HepG2 (cell line): ENCODE results near the gene COASY. TPM values are rescaled to one million over a fixed set of nuclear protein-coding genes. Genes with fewer than 3 reads are reported as not detected.
A peak's percentile ranks its signal among the peaks of the same experiment; 100 is the strongest.

Source experiments
- AGO2 ChIP-seq: fragments of 200-400 bp; formaldehyde crosslinking; optimal IDR thresholded peaks from 2 replicates; pipeline ENCODE3; 2017; ENCODE audit warnings: mild to moderate bottlenecking, low read depth, low read length, moderate library complexity
- CBX5 ChIP-seq: sonication (generic); formaldehyde crosslinking; IDR thresholded peaks from 2 replicates; pipeline ENCODE4 v1.4.0; 2020; ENCODE audit warnings: missing genetic modification reagents, borderline replicate concordance
- CEBPB ChIP-seq: IDR thresholded peaks from 2 replicates; pipeline ENCODE4 v1.6.1; 2011; ENCODE audit warnings: low read depth, low read length, improper control_type of control experiment, borderline replicate concordance
- FLYWCH1 ChIP-seq: sonication (generic); formaldehyde crosslinking; IDR thresholded peaks from 2 replicates; pipeline ENCODE4 v1.8.1; 2023; ENCODE audit warnings: mild to moderate bottlenecking, missing genetic modification reagents
- HDAC2 ChIP-seq: sonication (generic); formaldehyde crosslinking; IDR thresholded peaks from 2 replicates; pipeline ENCODE4 v1.4.0; 2020; ENCODE audit warnings: missing genetic modification reagents
- HIVEP1 ChIP-seq: sonication (generic); formaldehyde crosslinking; IDR thresholded peaks from 2 replicates; pipeline ENCODE4 v1.4.0; 2020; ENCODE audit warnings: mild to moderate bottlenecking, missing genetic modification reagents
- HOXA9 ChIP-seq: sonication (generic); formaldehyde crosslinking; IDR thresholded peaks from 2 replicates; pipeline ENCODE4 v1.8.1; 2022; ENCODE audit warnings: missing genetic modification reagents, mild to moderate bottlenecking, moderate library complexity, borderline replicate concordance
- JDP2 ChIP-seq: sonication (generic); formaldehyde crosslinking; IDR thresholded peaks from 2 replicates; pipeline ENCODE4 v1.8.1; 2022; ENCODE audit warnings: missing genetic modification reagents, borderline replicate concordance
- NCOR1 ChIP-seq: fragments of 200-600 bp; sonication (generic); IDR thresholded peaks from 2 replicates; pipeline ENCODE4 v1.7.0; 2017; ENCODE audit warnings: antibody characterized with exemption, low read length, borderline replicate concordance
- NFIC ChIP-seq: IDR thresholded peaks from 2 replicates; pipeline ENCODE4 v1.6.1; 2012; ENCODE audit warnings: mild to moderate bottlenecking, low read length, inconsistent platforms
- NRL ChIP-seq: sonication (generic); formaldehyde crosslinking; IDR thresholded peaks from 2 replicates; pipeline ENCODE4 v1.5.0; 2020; ENCODE audit warnings: missing genetic modification reagents, mild to moderate bottlenecking, moderate library complexity, borderline replicate concordance
- PAF1 ChIP-seq: IDR thresholded peaks from 2 replicates; pipeline ENCODE4 v1.6.1; 2016; ENCODE audit warnings: missing genetic modification reagents, missing compliant biosample characterization
- PHF5A ChIP-seq: IDR thresholded peaks from one replicate; pipeline ENCODE4 v1.6.1; 2018; ENCODE audit warnings: low read depth, missing genetic modification reagents; ENCODE audit not compliant: unreplicated experiment
- PRPF4 ChIP-seq: fragments of 200-400 bp; formaldehyde crosslinking; IDR thresholded peaks from 2 replicates; pipeline ENCODE4 v1.6.1; 2016; ENCODE audit warnings: low read length, low read depth; ENCODE audit not compliant: poor library complexity, severe bottlenecking
- RBM22 ChIP-seq: fragments of 200-400 bp; formaldehyde crosslinking; optimal IDR thresholded peaks from 2 replicates; pipeline ENCODE3; 2017; ENCODE audit warnings: mild to moderate bottlenecking, low read length, moderate library complexity
- RFX3 ChIP-seq: IDR thresholded peaks from 2 replicates; pipeline ENCODE4 v1.6.1; 2016; ENCODE audit warnings: missing biosample characterization, missing genetic modification reagents
- SRY ChIP-seq: sonication (generic); formaldehyde crosslinking; IDR thresholded peaks from 2 replicates; pipeline ENCODE4 v1.8.0; 2022; ENCODE audit warnings: mild to moderate bottlenecking, missing genetic modification reagents
- TBL1XR1 ChIP-seq: fragments of 150-350 bp; IDR thresholded peaks from 2 replicates; pipeline ENCODE4 v1.6.1; 2014; ENCODE audit warnings: borderline replicate concordance, low read length; ENCODE audit not compliant: partially characterized antibody
- TFDP1 ChIP-seq: IDR thresholded peaks from 2 replicates; pipeline ENCODE4 v1.6.1; 2016; ENCODE audit warnings: missing compliant biosample characterization, missing genetic modification reagents, borderline replicate concordance
- ZBTB1 ChIP-seq: sonication (generic); formaldehyde crosslinking; IDR thresholded peaks from 2 replicates; pipeline ENCODE4 v1.4.0; 2020; ENCODE audit warnings: missing genetic modification reagents, borderline replicate concordance
- ZBTB38 ChIP-seq: sonication (generic); formaldehyde crosslinking; IDR thresholded peaks from 2 replicates; pipeline ENCODE4 v1.5.1; 2020; ENCODE audit warnings: mild to moderate bottlenecking, missing genetic modification reagents
- ZFAT ChIP-seq: sonication (generic); formaldehyde crosslinking; conservative IDR thresholded peaks from 2 replicates; pipeline ENCODE4 v1.8.1; 2023; ENCODE audit warnings: missing genetic modification reagents, inconsistent platforms
- ZFP41 ChIP-seq: sonication (generic); formaldehyde crosslinking; IDR thresholded peaks from 2 replicates; pipeline ENCODE4 v1.4.0; 2020; ENCODE audit warnings: mild to moderate bottlenecking, missing genetic modification reagents, borderline replicate concordance
- ZMYM2 ChIP-seq: sonication (generic); formaldehyde crosslinking; IDR thresholded peaks from 2 replicates; pipeline ENCODE4 v1.8.0; 2022; ENCODE audit warnings: mild to moderate bottlenecking, missing genetic modification reagents
- ZNF235 ChIP-seq: sonication (generic); formaldehyde crosslinking; IDR thresholded peaks from 2 replicates; pipeline ENCODE4 v1.8.1; 2023; ENCODE audit warnings: mild to moderate bottlenecking, missing genetic modification reagents, borderline replicate concordance
- ZNF263 ChIP-seq: sonication (generic); formaldehyde crosslinking; IDR thresholded peaks from 2 replicates; pipeline ENCODE4 v1.4.0; 2020; ENCODE audit warnings: missing genetic modification reagents
- ZNF326 ChIP-seq: sonication (generic); formaldehyde crosslinking; IDR thresholded peaks from 2 replicates; pipeline ENCODE4 v1.4.0; 2020; ENCODE audit warnings: missing genetic modification reagents, borderline replicate concordance
- ZNF549 ChIP-seq: sonication (generic); formaldehyde crosslinking; IDR thresholded peaks from 2 replicates; pipeline ENCODE4 v1.5.0; 2020; ENCODE audit warnings: missing genetic modification reagents
- ZNF572 ChIP-seq: sonication (generic); formaldehyde crosslinking; IDR thresholded peaks from 2 replicates; pipeline ENCODE4 v1.5.1; 2020; ENCODE audit warnings: mild to moderate bottlenecking, missing genetic modification reagents
- ZNF644 ChIP-seq: IDR thresholded peaks from 2 replicates; pipeline ENCODE4 v1.6.1; 2016; ENCODE audit warnings: low read depth
- ZNF75D ChIP-seq: sonication (generic); formaldehyde crosslinking; IDR thresholded peaks from 2 replicates; pipeline ENCODE4 v1.8.1; 2023; ENCODE audit warnings: missing genetic modification reagents, mild to moderate bottlenecking, borderline replicate concordance
- polyA plus RNA-seq, 8 experiments: library from polyadenylated mRNA; depleted of rRNA in 3 of 8; stranded (reverse) in 7 of 8; unstranded in 1 of 8; fragments of >200 nt; fragmentation: Illumina TruSeq in 4 of 8; extraction: Trizol in 4 of 8; gene quantifications; 2 replicates each; pipeline versions ENCODE4 v1.2.1 to v1.2.3, GENCODE V29; 2011 to 2016; ENCODE audit warnings: low read depth in 4 of 8, missing spikeins in 1 of 8, mixed read lengths in 1 of 8; ENCODE audit not compliant: insufficient read depth in 1 of 8
- total RNA-seq, 5 experiments: library from RNA; depleted of rRNA; stranded (reverse); fragments of >200 nt; fragmentation: Illumina TruSeq; extraction: Trizol; gene quantifications; 2 replicates each; pipeline ENCODE4 v1.2.3, GENCODE V29; 2016; ENCODE audit warnings: low read depth in 1 of 5
- TF ChIP-seq, protein P1 (sequence below): sonication (generic); formaldehyde crosslinking; IDR thresholded peaks from 2 replicates; pipeline ENCODE4 v1.5.0; 2020; ENCODE audit warnings: missing genetic modification reagents

The COASY gene
- total and polyA plus RNA-seq, 2 of the 13 experiments (the other 11 are each of a cell fraction or from before 2014, with no cell fraction given), result 90.7 to 125 TPM

DNA sequence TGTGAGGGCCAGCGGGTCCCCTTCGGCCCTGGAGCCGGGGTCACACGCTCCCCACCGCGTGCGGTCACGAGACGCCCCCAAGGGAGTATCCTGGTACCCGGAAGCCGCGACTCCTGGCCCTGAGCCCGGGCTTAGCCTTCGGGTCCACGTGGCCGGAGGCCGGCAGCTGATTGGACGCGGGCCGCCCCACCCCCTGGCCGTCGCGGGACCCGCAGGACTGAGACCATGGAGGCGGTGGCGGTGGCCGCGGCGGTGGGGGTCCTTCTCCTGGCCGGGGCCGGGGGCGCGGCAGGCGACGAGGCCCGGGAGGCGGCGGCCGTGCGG is 25.9 kb upstream of the COASY start, which contains the start of gene NAGLU (continued):
- TF ChIP-seq CBX5 (peak; percentile 60; the same call in 1 of the 2 replicates), ZBTB1 (CRISPR knock-in tag) (no peak), PHF5A (CRISPR knock-in tag) (no peak), NCOR1 (no peak), FLYWCH1 (CRISPR knock-in tag) (no peak), NFIC (no peak), ZFAT (CRISPR knock-in tag) (no peak), ZNF644 (no peak), ZNF235 (CRISPR knock-in tag) (no peak; the same call in 1 of the 2 replicates), ZNF75D (CRISPR knock-in tag) (no peak), ZBTB38 (no peak), PRPF4 (no peak), RBM22 (no peak), HIVEP1 (peak; percentile 54; the same call in 1 of the 2 replicates), AGO2 (peak; percentile 70), CEBPB (no peak), ZMYM2 (CRISPR knock-in tag) (peak; percentile 84), PAF1 (CRISPR knock-in tag) (no peak), TBL1XR1 (no peak), SRY (CRISPR knock-in tag) (no peak; the same call in 1 of the 2 replicates), ZNF572 (CRISPR knock-in tag) (no peak), NRL (CRISPR knock-in tag) (0 out of 2 replicates have a peak, but pooled peaks have one; percentile 10), TFDP1 (CRISPR knock-in tag) (peak; percentile 61; the same call in 1 of the 2 replicates), HDAC2 (peak; percentile 76; the same call in 1 of the 2 replicates), ZNF263 (no peak), JDP2 (CRISPR knock-in tag) (no peak; the same call in 1 of the 2 replicates), HOXA9 (CRISPR knock-in tag) (no peak), ZNF549 (CRISPR knock-in tag) (no peak), ZNF326 (no peak), RFX3 (no peak), ZFP41 (CRISPR knock-in tag) (0 out of 2 replicates have a peak, but pooled peaks have one; percentile 14)
- TF ChIP-seq, protein P1, sequence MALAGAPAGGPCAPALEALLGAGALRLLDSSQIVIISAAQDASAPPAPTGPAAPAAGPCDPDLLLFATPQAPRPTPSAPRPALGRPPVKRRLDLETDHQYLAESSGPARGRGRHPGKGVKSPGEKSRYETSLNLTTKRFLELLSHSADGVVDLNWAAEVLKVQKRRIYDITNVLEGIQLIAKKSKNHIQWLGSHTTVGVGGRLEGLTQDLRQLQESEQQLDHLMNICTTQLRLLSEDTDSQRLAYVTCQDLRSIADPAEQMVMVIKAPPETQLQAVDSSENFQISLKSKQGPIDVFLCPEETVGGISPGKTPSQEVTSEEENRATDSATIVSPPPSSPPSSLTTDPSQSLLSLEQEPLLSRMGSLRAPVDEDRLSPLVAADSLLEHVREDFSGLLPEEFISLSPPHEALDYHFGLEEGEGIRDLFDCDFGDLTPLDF, result 0 out of 2 replicates have a peak, but pooled peaks have one; percentile 29
